Measurements from ENCODE around the gene LDAF1. TPM values are rescaled to one million over a fixed set of nuclear protein-coding genes. Genes with fewer than 3 reads are reported as not detected.

Gene LDAF1
- total and polyA plus RNA-seq, 10 of the 15 experiments (the other 5 are each of a cell fraction or from before 2014, with no cell fraction given): 4.6 to 21.4 (median 6.6) TPM

DNA sequence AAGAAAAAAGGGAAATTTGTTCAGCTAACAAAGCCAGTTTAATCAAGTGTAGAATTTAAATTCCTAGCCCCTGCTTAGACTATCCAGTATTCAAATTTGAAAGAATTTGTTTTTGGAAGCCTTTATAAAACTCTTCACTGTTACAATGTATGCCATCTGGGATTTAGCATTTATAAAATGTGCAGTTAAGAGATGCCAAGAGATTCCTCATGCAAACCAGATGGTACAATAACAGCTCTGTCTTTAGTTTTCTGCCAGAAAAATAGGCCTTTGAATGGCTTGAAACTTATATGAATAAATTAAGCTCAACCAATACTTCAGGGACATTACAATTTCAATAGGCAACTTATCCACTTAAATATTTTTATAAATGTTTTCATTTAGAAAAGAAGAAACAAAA lies 68.3 kb downstream of the LDAF1 start:
- Histone ChIP-seq H3K4me2 (ENCODE audit: control insufficient read depth, insufficient read depth) (no peak overlapping the region), H3K27ac (ENCODE audit: control insufficient read depth, insufficient read depth) (no peak overlapping the region), H3K9ac (ENCODE audit: control insufficient read depth, insufficient read depth, low read length) (no peak overlapping the region), H4K20me1 (ENCODE audit: control insufficient read depth, insufficient read depth) (no peaks in the 10 kb centered on the region), H3K4me3 (no peak overlapping the region), H2AFZ (ENCODE audit: control insufficient read depth, low read depth, low read length) (no peak overlapping the region), H3K27me3 (replicated peaks in 1 of 2; ENCODE audit: control insufficient read depth in 2 of 2, insufficient read depth in 2 of 2, low read length in 1 of 2) (no peaks in the 10 kb centered on the region; a peak in 2 of 4 replicates), H3K9me3 (replicated peaks; ENCODE audit: control insufficient read depth, insufficient read depth, low read length) (no peaks in the 10 kb centered on the region), H3K36me3 (ENCODE audit: control insufficient read depth in 2 of 2, insufficient read depth in 2 of 2, low read length in 1 of 2) (no peaks in the 10 kb centered on the region), H3K79me2 (ENCODE audit: control insufficient read depth, insufficient read depth, low read length) (no peaks in the 10 kb centered on the region), H3K4me1 (ENCODE audit: control insufficient read depth, insufficient read depth, low read length) (no peaks in the 10 kb centered on the region)
- intact Hi-C loops (cut with micrococcal nuclease; ENCODE audit: unreplicated experiment) (no loop called here), in situ Hi-C loops (cut with MboI) (no loop called here)
- ChIA-PET POLR2A (no interaction called here), RAD21 (ENCODE audit: unreplicated experiment) (no interaction called here), SMC1A (ENCODE audit: uncharacterized antibody, unreplicated experiment) (interaction anchor here (0.7 to 1.2 kb wide), 3 partner anchors 23 to 38 kb away, joined by 3 read pairs; no protein-coding TSS in a partner anchor), CTCF (interaction anchor here (1.1 kb wide), 1 partner anchor 25 kb away, joined by 3 read pairs; no protein-coding TSS in a partner anchor)
- no TSS peak for BruUV-seq (replicated peaks)
- no peak for DNase-seq (ENCODE audit: low read depth, low spot score)
- FAIRE-seq: no peak
- TF ChIP-seq ESRRA (IDR thresholded peaks at IDR 0.05; ENCODE audit: low read length) (no peak), IKZF2 (IDR thresholded peaks at IDR 0.05) (no peak), NR2C1 (IDR thresholded peaks at IDR 0.05) (no peak), RBBP5 (conservative IDR thresholded peaks at IDR 0.05) (no peak)
- TF ChIP-seq, protein P1, sequence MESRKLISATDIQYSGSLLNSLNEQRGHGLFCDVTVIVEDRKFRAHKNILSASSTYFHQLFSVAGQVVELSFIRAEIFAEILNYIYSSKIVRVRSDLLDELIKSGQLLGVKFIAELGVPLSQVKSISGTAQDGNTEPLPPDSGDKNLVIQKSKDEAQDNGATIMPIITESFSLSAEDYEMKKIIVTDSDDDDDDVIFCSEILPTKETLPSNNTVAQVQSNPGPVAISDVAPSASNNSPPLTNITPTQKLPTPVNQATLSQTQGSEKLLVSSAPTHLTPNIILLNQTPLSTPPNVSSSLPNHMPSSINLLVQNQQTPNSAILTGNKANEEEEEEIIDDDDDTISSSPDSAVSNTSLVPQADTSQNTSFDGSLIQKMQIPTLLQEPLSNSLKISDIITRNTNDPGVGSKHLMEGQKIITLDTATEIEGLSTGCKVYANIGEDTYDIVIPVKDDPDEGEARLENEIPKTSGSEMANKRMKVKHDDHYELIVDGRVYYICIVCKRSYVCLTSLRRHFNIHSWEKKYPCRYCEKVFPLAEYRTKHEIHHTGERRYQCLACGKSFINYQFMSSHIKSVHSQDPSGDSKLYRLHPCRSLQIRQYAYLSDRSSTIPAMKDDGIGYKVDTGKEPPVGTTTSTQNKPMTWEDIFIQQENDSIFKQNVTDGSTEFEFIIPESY (IDR thresholded peaks at IDR 0.05): no peak
- TF ChIP-seq, protein P2, sequence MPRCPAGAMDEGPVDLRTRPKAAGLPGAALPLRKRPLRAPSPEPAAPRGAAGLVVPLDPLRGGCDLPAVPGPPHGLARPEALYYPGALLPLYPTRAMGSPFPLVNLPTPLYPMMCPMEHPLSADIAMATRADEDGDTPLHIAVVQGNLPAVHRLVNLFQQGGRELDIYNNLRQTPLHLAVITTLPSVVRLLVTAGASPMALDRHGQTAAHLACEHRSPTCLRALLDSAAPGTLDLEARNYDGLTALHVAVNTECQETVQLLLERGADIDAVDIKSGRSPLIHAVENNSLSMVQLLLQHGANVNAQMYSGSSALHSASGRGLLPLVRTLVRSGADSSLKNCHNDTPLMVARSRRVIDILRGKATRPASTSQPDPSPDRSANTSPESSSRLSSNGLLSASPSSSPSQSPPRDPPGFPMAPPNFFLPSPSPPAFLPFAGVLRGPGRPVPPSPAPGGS (IDR thresholded peaks at IDR 0.05; ENCODE audit: borderline replicate concordance, insufficient read depth, low read depth, low read length, poor library complexity, severe bottlenecking): no peak
- no peak for ATAC-seq
